Measurements from ENCODE around the gene ZNF534. TPM values are rescaled to one million over a fixed set of nuclear protein-coding genes. Genes with fewer than 3 reads are reported as not detected.

The ZNF534 gene
- polyA plus RNA-seq (2013, experiment 1 of 2) = not detected
- 0.01 TPM for polyA plus RNA-seq (2013, experiment 2 of 2)

GRCh38 chr19:52428937-52429336, at the start of gene ZNF534:
Gene ZNF534 (plus strand): TSS chr19:52429148. CDS start chr19:52431475, 2,327 bp downstream.
- H3K79me1 ChIP-seq (ENCODE audit: low read length) = no peaks in the 10 kb centered on the region
- H2BK120ac ChIP-seq (ENCODE audit: low read depth, low read length) = no peak within 1 kb of the TSS
- H4K5ac ChIP-seq (ENCODE audit: low read length) = no peak within 1 kb of the TSS
- no peaks in the 10 kb centered on the region for H3K79me2 ChIP-seq (ENCODE audit: control insufficient read depth, insufficient read depth, low read length)
- no peak within 1 kb of the TSS for H3K9ac ChIP-seq (ENCODE audit: low read length)
- WGBS (ENCODE audit: extremely low coverage, insufficient coverage, low lambda C conversion rate) = no CpG with 5 or more reads among the region's 27 CpGs
- H4K8ac ChIP-seq (ENCODE audit: low read depth, low read length) = no peak within 1 kb of the TSS
- H3K56ac ChIP-seq (ENCODE audit: low read length) = no peak within 1 kb of the TSS
- H3K4ac ChIP-seq (ENCODE audit: low read depth, low read length) = no peak within 1 kb of the TSS
- H3K4me1 ChIP-seq (ENCODE audit: control insufficient read depth, low read depth, low read length) = no peaks in the 10 kb centered on the region
- no peak within 1 kb of the TSS for H2BK15ac ChIP-seq (replicated peaks; ENCODE audit: low read depth)
- H3K23ac ChIP-seq (ENCODE audit: low read length) = no peak within 1 kb of the TSS
- H3K18ac ChIP-seq (ENCODE audit: low read length) = no peak within 1 kb of the TSS
- no peak within 1 kb of the TSS for H3K4me3 ChIP-seq (ENCODE audit: low read length)
- no peak for DNase-seq
- no peaks in the 10 kb centered on the region for H3K36me3 ChIP-seq (ENCODE audit: control insufficient read depth, insufficient read depth, low read length)
- no peak within 1 kb of the TSS for H2BK5ac ChIP-seq (ENCODE audit: low read length)
- H2AK5ac ChIP-seq (ENCODE audit: low read length) = no peak within 1 kb of the TSS
- H3K27ac ChIP-seq (ENCODE audit: low read depth, low read length) = no peak within 1 kb of the TSS
- no peaks in the 10 kb centered on the region for H3K27me3 ChIP-seq (ENCODE audit: insufficient read depth, low read length, poor library complexity)
- no peak within 1 kb of the TSS for H3K4me2 ChIP-seq (ENCODE audit: low read length)

- WGBS (ENCODE audit: extremely low coverage, insufficient coverage, low lambda C conversion rate) = no CpG with 5 or more reads among the region's 1 CpG
- Histone ChIP-seq H3K79me2 (ENCODE audit: control insufficient read depth, insufficient read depth, low read length) (no peaks in the 10 kb centered on the region), H3K56ac (ENCODE audit: low read length) (no peak overlapping the region)
Observed at GRCh38 chr19:52391135-52391534, 37.8 kb upstream of the ZNF534 start.

GRCh38 chr19:52397310-52398080, 31.5 kb upstream of the ZNF534 start, which contains the start of gene ZNF528:
Gene ZNF528 (plus strand): TSS chr19:52397849. CDS start chr19:52402014, 4,165 bp downstream.
- Histone ChIP-seq H4K5ac (ENCODE audit: low read length) (no peak within 1 kb of the TSS), H3K27me3 (ENCODE audit: insufficient read depth, low read length, poor library complexity) (no peaks in the 10 kb centered on the region), H3K23ac (ENCODE audit: low read length) (no peak within 1 kb of the TSS), H2BK120ac (ENCODE audit: low read depth, low read length) (no peak within 1 kb of the TSS), H3K4me3 (ENCODE audit: low read length) (peak within 1 kb of the TSS; percentile 3), H3K4me1 (ENCODE audit: control insufficient read depth, low read depth, low read length) (no peaks in the 10 kb centered on the region), H3K79me2 (ENCODE audit: control insufficient read depth, insufficient read depth, low read length) (no peaks in the 10 kb centered on the region), H3K4ac (ENCODE audit: low read depth, low read length) (no peak within 1 kb of the TSS), H3K9ac (ENCODE audit: low read length) (no peak within 1 kb of the TSS), H3K36me3 (ENCODE audit: control insufficient read depth, insufficient read depth, low read length) (no peaks in the 10 kb centered on the region), H4K8ac (ENCODE audit: low read depth, low read length) (no peak within 1 kb of the TSS), H2AK5ac (ENCODE audit: low read length) (no peak within 1 kb of the TSS), H3K4me2 (ENCODE audit: low read length) (no peak within 1 kb of the TSS), H2BK5ac (ENCODE audit: low read length) (no peak within 1 kb of the TSS), H3K18ac (ENCODE audit: low read length) (no peak within 1 kb of the TSS), H3K56ac (ENCODE audit: low read length) (no peak within 1 kb of the TSS), H3K79me1 (ENCODE audit: low read length) (no peaks in the 10 kb centered on the region), H2BK15ac (replicated peaks; ENCODE audit: low read depth) (no peak within 1 kb of the TSS), H3K27ac (ENCODE audit: low read depth, low read length) (no peak within 1 kb of the TSS)
- DNase-seq = peak; percentile 71
- WGBS (ENCODE audit: extremely low coverage, insufficient coverage, low lambda C conversion rate) = no CpG with 5 or more reads among the region's 36 CpGs

More at GRCh38 chr19:52391135-52391534, 37.8 kb upstream of the ZNF534 start:
- Histone ChIP-seq H2BK15ac (replicated peaks; ENCODE audit: low read depth) (no peak overlapping the region), H3K18ac (ENCODE audit: low read length) (no peak overlapping the region), H4K5ac (ENCODE audit: low read length) (no peak overlapping the region), H3K36me3 (ENCODE audit: control insufficient read depth, insufficient read depth, low read length) (no peaks in the 10 kb centered on the region), H2AK5ac (ENCODE audit: low read length) (no peak overlapping the region), H3K9ac (ENCODE audit: low read length) (no peak overlapping the region), H4K8ac (ENCODE audit: low read depth, low read length) (no peak overlapping the region), H3K27me3 (ENCODE audit: insufficient read depth, low read length, poor library complexity) (no peaks in the 10 kb centered on the region), H3K27ac (ENCODE audit: low read depth, low read length) (no peak overlapping the region), H3K4me3 (ENCODE audit: low read length) (no peak overlapping the region), H2BK5ac (ENCODE audit: low read length) (no peak overlapping the region), H3K23ac (ENCODE audit: low read length) (no peak overlapping the region), H3K4ac (ENCODE audit: low read depth, low read length) (no peak overlapping the region), H2BK120ac (ENCODE audit: low read depth, low read length) (no peak overlapping the region), H3K4me2 (ENCODE audit: low read length) (no peak overlapping the region), H3K79me1 (ENCODE audit: low read length) (no peaks in the 10 kb centered on the region), H3K4me1 (ENCODE audit: control insufficient read depth, low read depth, low read length) (no peaks in the 10 kb centered on the region)
- no peak for DNase-seq

GRCh38 chr19:52398081-52398441, 30.9 kb upstream of the ZNF534 start:
- no peak overlapping the region for H3K9ac ChIP-seq (ENCODE audit: low read length)
- no peak overlapping the region for H2BK120ac ChIP-seq (ENCODE audit: low read depth, low read length)
- H3K56ac ChIP-seq (ENCODE audit: low read length) = no peak overlapping the region
- no peaks in the 10 kb centered on the region for H3K27me3 ChIP-seq (ENCODE audit: insufficient read depth, low read length, poor library complexity)
- H4K8ac ChIP-seq (ENCODE audit: low read depth, low read length) = no peak overlapping the region
- no peak overlapping the region for H2AK5ac ChIP-seq (ENCODE audit: low read length)
- H3K79me2 ChIP-seq (ENCODE audit: control insufficient read depth, insufficient read depth, low read length) = no peaks in the 10 kb centered on the region
- H3K36me3 ChIP-seq (ENCODE audit: control insufficient read depth, insufficient read depth, low read length) = no peaks in the 10 kb centered on the region
- WGBS (ENCODE audit: extremely low coverage, insufficient coverage, low lambda C conversion rate) = 100% methylated on average over 4 of the region's 14 CpGs
- no peak overlapping the region for H2BK5ac ChIP-seq (ENCODE audit: low read length)
- DNase-seq = no peak
- H3K79me1 ChIP-seq (ENCODE audit: low read length) = no peaks in the 10 kb centered on the region
- no peak overlapping the region for H3K23ac ChIP-seq (ENCODE audit: low read length)
- no peak overlapping the region for H2BK15ac ChIP-seq (replicated peaks; ENCODE audit: low read depth)
- H3K27ac ChIP-seq (ENCODE audit: low read depth, low read length) = no peak overlapping the region
- no peak overlapping the region for H3K4me2 ChIP-seq (ENCODE audit: low read length)
- no peak overlapping the region for H3K4ac ChIP-seq (ENCODE audit: low read depth, low read length)
- peak overlapping the region; percentile 3 for H3K4me3 ChIP-seq (ENCODE audit: low read length)
- H4K5ac ChIP-seq (ENCODE audit: low read length) = no peak overlapping the region
- H3K4me1 ChIP-seq (ENCODE audit: control insufficient read depth, low read depth, low read length) = no peaks in the 10 kb centered on the region
- no peak overlapping the region for H3K18ac ChIP-seq (ENCODE audit: low read length)

GRCh38 chr19:52410276-52410675, 18.7 kb upstream of the ZNF534 start:
- Histone ChIP-seq H3K56ac (ENCODE audit: low read length) (no peak overlapping the region), H2BK15ac (replicated peaks; ENCODE audit: low read depth) (no peak overlapping the region), H4K8ac (ENCODE audit: low read depth, low read length) (no peak overlapping the region), H2BK120ac (ENCODE audit: low read depth, low read length) (no peak overlapping the region), H2BK5ac (ENCODE audit: low read length) (no peak overlapping the region), H2AK5ac (ENCODE audit: low read length) (no peak overlapping the region), H3K27me3 (ENCODE audit: insufficient read depth, low read length, poor library complexity) (no peaks in the 10 kb centered on the region), H3K79me2 (ENCODE audit: control insufficient read depth, insufficient read depth, low read length) (no peaks in the 10 kb centered on the region), H4K5ac (ENCODE audit: low read length) (no peak overlapping the region), H3K23ac (ENCODE audit: low read length) (no peak overlapping the region), H3K4ac (ENCODE audit: low read depth, low read length) (no peak overlapping the region), H3K4me3 (ENCODE audit: low read length) (no peak overlapping the region), H3K4me2 (ENCODE audit: low read length) (no peak overlapping the region), H3K9ac (ENCODE audit: low read length) (no peak overlapping the region), H3K4me1 (ENCODE audit: control insufficient read depth, low read depth, low read length) (no peaks in the 10 kb centered on the region), H3K79me1 (ENCODE audit: low read length) (no peaks in the 10 kb centered on the region), H3K36me3 (ENCODE audit: control insufficient read depth, insufficient read depth, low read length) (no peaks in the 10 kb centered on the region), H3K18ac (ENCODE audit: low read length) (no peak overlapping the region), H3K27ac (ENCODE audit: low read depth, low read length) (no peak overlapping the region)
- DNase-seq = no peak
- whole genome bisulfite sequencing (ENCODE audit: extremely low coverage, insufficient coverage, low lambda C conversion rate) = no CpG with 5 or more reads among the region's 6 CpGs
